MM.1S (cell line): ENCODE data around the gene UBXN6.

Experiments
- CTCF ChIP-seq: fragments of 300-600 bp; sonication (generic); IDR thresholded peaks from 2 replicates; pipeline ENCODE4 v1.5.1; 2016; ENCODE audit warnings: antibody characterized with exemption, low read length, mixed read lengths
- EZH2phosphoT487 ChIP-seq: fragments of 300-600 bp; sonication (generic); IDR thresholded peaks from 2 replicates; pipeline ENCODE4 v1.6.1; 2018; ENCODE audit warnings: antibody characterized with exemption, low read length

DNA sequence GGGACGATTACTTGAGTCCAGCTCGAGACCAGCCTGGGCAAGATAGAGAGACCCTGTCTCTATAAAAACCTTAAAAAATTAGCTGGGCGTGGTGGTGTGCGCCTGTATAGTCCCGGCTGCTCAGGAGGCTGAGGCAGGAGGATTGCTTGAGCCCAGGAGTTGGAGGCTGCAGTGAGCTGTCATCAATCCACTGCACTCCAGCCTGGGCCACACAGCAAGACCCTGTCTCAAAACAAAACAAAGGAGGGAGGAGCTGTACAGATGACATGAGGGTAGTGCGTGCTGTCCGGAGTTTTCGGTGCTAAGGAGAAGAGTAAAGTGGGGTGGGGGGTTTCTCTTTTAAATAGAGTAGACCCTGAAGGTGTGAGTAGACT is 37.1 kb upstream of the UBXN6 start:
- TF ChIP-seq CTCF = no peak
- no peak for TF ChIP-seq EZH2phosphoT487
